IMR-90 (cell line): ENCODE data around the gene RAD51B. TPM values are rescaled to one million over a fixed set of nuclear protein-coding genes. Genes with fewer than 3 reads are reported as not detected.

Experiments used
- ATAC-seq: fragments of 200-7000 bp; cut with Tn5 transposase; 2 replicates; pipeline ENCODE4 v1.9.1; 2020; ENCODE audit warnings: low read depth, mild to moderate bottlenecking, moderate library complexity
- BruUV-seq: library from RNA; stranded (reverse); fragments of 400-500 nt; replicated peaks from 2 replicates; lab custom pipeline; 2021; lab: Mats Ljungman, UMichigan
- CTCF ChIA-PET: fragments of 300-600 bp; formaldehyde crosslinking; extraction: SDS; loops from one replicate; lab custom pipeline; 2021; ENCODE audit warnings: antibody characterized with exemption; lab: Yijun Ruan, JAX
- POLR2A ChIA-PET: fragments of 300-600 bp; sonication (Branson Sonifier 250); formaldehyde crosslinking; loops from one replicate; lab custom pipeline; 2022; ENCODE audit warnings: antibody characterized with exemption; ENCODE audit not compliant: unreplicated experiment; lab: Charles Lee
- DNase-seq: peaks from one replicate; pipeline ENCODE4 v3.0.0; 2013
- H2AFZ ChIP-seq: replicated peaks from 2 replicates; pipeline ENCODE3; 2013; ENCODE audit warnings: low read length, mild to moderate bottlenecking; ENCODE audit not compliant: poor library complexity
- H2AK5ac ChIP-seq: 2 replicates; pipeline ENCODE4 v1.6.1; 2013; ENCODE audit warnings: low read depth, low read length, inconsistent platforms
- H2AK9ac ChIP-seq: replicated peaks from 2 replicates; pipeline ENCODE3; 2013; ENCODE audit warnings: mild to moderate bottlenecking, low read depth, low read length, moderate library complexity; ENCODE audit not compliant: poor library complexity
- H2BK120ac ChIP-seq: 2 replicates; pipeline ENCODE4 v1.6.1; 2013; ENCODE audit warnings: low read depth, low read length, inconsistent platforms
- H2BK15ac ChIP-seq: 3 replicates; pipeline ENCODE4 v1.6.1; 2013; ENCODE audit warnings: low read depth, low read length, inconsistent platforms
- H2BK20ac ChIP-seq: 2 replicates; pipeline ENCODE4 v1.6.1; 2013; ENCODE audit warnings: low read depth, mild to moderate bottlenecking, inconsistent platforms, low read length, moderate library complexity
- H2BK5ac ChIP-seq: 2 replicates; pipeline ENCODE4 v1.6.1; 2013; ENCODE audit warnings: mild to moderate bottlenecking, low read depth, low read length, inconsistent platforms; ENCODE audit not compliant: poor library complexity, severe bottlenecking
- H3K14ac ChIP-seq: replicated peaks from 2 replicates; pipeline ENCODE4 v1.6.1; 2013; ENCODE audit warnings: low read depth, low read length, inconsistent platforms
- H3K18ac ChIP-seq: 2 replicates; pipeline ENCODE4 v1.6.1; 2013; ENCODE audit warnings: low read depth, low read length, control low read depth
- H3K23ac ChIP-seq: 2 replicates; pipeline ENCODE4 v1.6.1; 2013; ENCODE audit warnings: low read depth, low read length, inconsistent platforms
- H3K27ac ChIP-seq: 2 replicates; pipeline ENCODE4 v1.5.1; 2013; ENCODE audit warnings: mild to moderate bottlenecking, control low read depth, low read length; ENCODE audit not compliant: insufficient read depth
- H3K27me3 ChIP-seq: 2 replicates; pipeline ENCODE4 v1.6.1; 2013; ENCODE audit warnings: low read length; ENCODE audit not compliant: control insufficient read depth, insufficient read depth
- H3K36me3 ChIP-seq: 2 replicates; pipeline ENCODE4 v1.6.1; 2013; ENCODE audit warnings: low read length, mixed read lengths; ENCODE audit not compliant: control insufficient read depth, insufficient read depth
- H3K4ac ChIP-seq: 2 replicates; pipeline ENCODE4 v1.6.1; 2013; ENCODE audit warnings: low read depth, low read length, inconsistent platforms
- H3K4me1 ChIP-seq: 2 replicates; pipeline ENCODE4 v1.6.1; 2013; ENCODE audit warnings: low read length, mixed read lengths; ENCODE audit not compliant: control insufficient read depth, insufficient read depth
- H3K4me2 ChIP-seq: 2 replicates; pipeline ENCODE4 v1.6.1; 2013; ENCODE audit warnings: low read depth, mild to moderate bottlenecking, control low read depth, low read length, moderate library complexity
- H3K4me3 ChIP-seq: 2 replicates; pipeline ENCODE4 v1.5.1; 2013; ENCODE audit warnings: low read depth, mild to moderate bottlenecking, control low read depth, low read length, moderate library complexity; ENCODE audit not compliant: insufficient read depth
- H3K56ac ChIP-seq: 2 replicates; pipeline ENCODE4 v1.6.1; 2013; ENCODE audit warnings: low read length, inconsistent platforms; ENCODE audit not compliant: insufficient read depth; ENCODE audit errors: extremely low read depth
- H3K79me1 ChIP-seq, 2 experiments: 2 replicates each; pipeline ENCODE4 v1.6.1; 2013; ENCODE audit warnings: low read length in 2 of 2, inconsistent platforms in 1 of 2, low read depth in 1 of 2
- H3K9ac ChIP-seq: 2 replicates; pipeline ENCODE4 v1.6.1; 2013; ENCODE audit warnings: low read depth, low read length, control low read depth
- H3K9me1 ChIP-seq: 2 replicates; pipeline ENCODE4 v1.6.1; 2013; ENCODE audit warnings: low read length, inconsistent platforms; ENCODE audit not compliant: insufficient read depth
- H3K9me3 ChIP-seq: 2 replicates; pipeline ENCODE4 v1.6.1; 2013; ENCODE audit warnings: low read length; ENCODE audit not compliant: control insufficient read depth, insufficient read depth
- H4K20me1 ChIP-seq: 2 replicates; pipeline ENCODE4 v1.6.1; 2013; ENCODE audit warnings: low read length, inconsistent platforms; ENCODE audit not compliant: insufficient read depth
- H4K5ac ChIP-seq: 2 replicates; pipeline ENCODE4 v1.6.1; 2013; ENCODE audit warnings: mild to moderate bottlenecking, low read depth, low read length, control low read depth
- H4K8ac ChIP-seq, 2 experiments: 2 replicates each; pipeline ENCODE4 v1.6.1; 2013; ENCODE audit warnings: low read depth in 2 of 2, low read length in 2 of 2, control low read depth in 1 of 2, inconsistent platforms in 1 of 2
- H4K91ac ChIP-seq: 2 replicates; pipeline ENCODE4 v1.6.1; 2013; ENCODE audit warnings: low read depth, low read length, inconsistent platforms; ENCODE audit not compliant: insufficient read depth
- BHLHE40 ChIP-seq: fragments of 150-350 bp; IDR thresholded peaks from 2 replicates; pipeline ENCODE4 v1.6.1; 2016; ENCODE audit warnings: mild to moderate bottlenecking, low read depth, low read length
- CEBPB ChIP-seq: IDR thresholded peaks from 2 replicates; pipeline ENCODE4 v1.6.1; 2012; ENCODE audit warnings: low read depth, low read length, improper control_type of control experiment
- MAFK ChIP-seq: IDR thresholded peaks from 2 replicates; pipeline ENCODE4 v1.6.1; 2012; ENCODE audit warnings: low read depth, low read length, improper control_type of control experiment
- POLR2A ChIP-seq: IDR thresholded peaks from 2 replicates; pipeline ENCODE4 v1.6.1; 2012; ENCODE audit warnings: mild to moderate bottlenecking, low read depth, low read length
- WGBS, 2 experiments: methylation state at CpG; one replicate each; pipeline versions ENCODE4 v1.1.5 to v1.1.7; 2013; ENCODE audit warnings: missing lambda C conversion rate in 2 of 2; ENCODE audit not compliant: insufficient read length in 1 of 2; ENCODE audit errors: extremely low coverage in 2 of 2; 5-methylcytosine and 5-hydroxymethylcytosine counted together
- dilution Hi-C: fragments of 300-500 bp; cut with HindIII; formaldehyde crosslinking; loops from one replicate; pipeline ENCODE4 v1.14.3; 2018; ENCODE audit warnings: low sequenced_read_pairs; ENCODE audit not compliant: unreplicated experiment
- in situ Hi-C: fragments of 300-500 bp; cut with MboI; formaldehyde crosslinking; loops from 3 replicates; pipeline ENCODE4 v1.14.3; 2019; ENCODE audit warnings: low sequenced_read_pairs, inconsistent platforms, mixed read lengths
- intact Hi-C: fragments of 100-400 bp; cut with micrococcal nuclease; formaldehyde crosslinking; loops from 2 replicates; pipeline ENCODE4 v1.10.0; 2022
- polyA plus RNA-seq, 3 experiments: library from polyadenylated mRNA; depleted of rRNA; stranded (reverse); fragments of >200 nt; gene quantifications; 2 replicates each; pipeline ENCODE4 v1.2.3, GENCODE V29; 2012; ENCODE audit warnings: low replicate concordance in 1 of 3
- total RNA-seq: library from RNA; depleted of rRNA; stranded (reverse); fragments of >200 nt; gene quantifications from 2 replicates; pipeline ENCODE4 v1.2.3, GENCODE V29; 2012
- TF ChIP-seq, protein P1 (sequence below): fragments of 150-350 bp; IDR thresholded peaks from 2 replicates; pipeline ENCODE4 v1.6.1; 2016; ENCODE audit warnings: low read depth, mild to moderate bottlenecking, low read length, moderate library complexity, borderline replicate concordance

The RAD51B gene
- total and polyA plus RNA-seq, 2 of the 4 experiments (the other 2 are of a cell fraction): 5.1 to 18.8 TPM

DNA sequence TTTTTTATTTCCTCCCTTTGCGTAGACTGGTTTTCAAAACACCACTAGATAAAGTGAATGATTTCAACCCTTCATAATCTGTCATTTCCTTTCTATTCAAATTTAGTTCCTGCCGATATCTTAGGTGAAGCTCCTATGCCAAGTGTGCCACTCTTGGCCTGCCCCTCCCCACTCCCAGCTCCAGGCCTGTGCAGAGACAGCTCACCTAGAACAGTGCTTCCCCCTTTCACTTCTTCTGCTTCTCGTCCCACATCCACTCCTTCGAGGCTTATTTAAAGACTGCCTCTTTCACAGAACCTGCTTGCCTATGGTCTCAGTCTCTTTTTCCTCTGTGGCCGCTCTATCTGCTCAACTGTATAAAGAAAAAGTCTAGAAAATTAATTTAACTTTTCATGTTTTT is 473.8 kb downstream of the RAD51B start:
- Histone ChIP-seq H3K23ac (no peak overlapping the region), H2AFZ (no peak overlapping the region), H4K91ac (no peak overlapping the region), H3K4me3 (no peak overlapping the region), H3K27ac (no peak overlapping the region), H2BK20ac (no peak overlapping the region), H4K8ac (no peak overlapping the region), H3K18ac (no peak overlapping the region), H3K9me1 (no peaks in the 10 kb centered on the region), H4K5ac (no peak overlapping the region), H3K27me3 (no peaks in the 10 kb centered on the region), H3K4me2 (no peak overlapping the region), H3K9me3 (no peaks in the 10 kb centered on the region), H4K20me1 (no peaks in the 10 kb centered on the region), H3K79me1 (no peaks in the 10 kb centered on the region), H3K4me1 (no peaks in the 10 kb centered on the region; the same call in 1 of the 2 replicates), H3K14ac (no peak overlapping the region), H2AK5ac (no peak overlapping the region), H3K36me3 (no peaks in the 10 kb centered on the region), H2BK15ac (no peak overlapping the region), H2AK9ac (no peak overlapping the region), H2BK5ac (no peak overlapping the region), H3K56ac (no peak overlapping the region), H3K9ac (no peak overlapping the region), H2BK120ac (no peak overlapping the region; the same call in 1 of the 2 replicates), H3K4ac (no peak overlapping the region)
- in situ Hi-C loops (no loop called here), dilution Hi-C loops (no loop called here), intact Hi-C loops (no loop called here)
- 100% methylated on average over 1 of the region's 5 CpGs; no CpG with 5 or more reads in 1 of the 2 experiments for WGBS, 2 experiments
- ChIA-PET CTCF (no interaction called here), POLR2A (no interaction called here)
- TF ChIP-seq BHLHE40 (no peak), CEBPB (no peak), POLR2A (no peak), MAFK (no peak)
- TF ChIP-seq, protein P1, sequence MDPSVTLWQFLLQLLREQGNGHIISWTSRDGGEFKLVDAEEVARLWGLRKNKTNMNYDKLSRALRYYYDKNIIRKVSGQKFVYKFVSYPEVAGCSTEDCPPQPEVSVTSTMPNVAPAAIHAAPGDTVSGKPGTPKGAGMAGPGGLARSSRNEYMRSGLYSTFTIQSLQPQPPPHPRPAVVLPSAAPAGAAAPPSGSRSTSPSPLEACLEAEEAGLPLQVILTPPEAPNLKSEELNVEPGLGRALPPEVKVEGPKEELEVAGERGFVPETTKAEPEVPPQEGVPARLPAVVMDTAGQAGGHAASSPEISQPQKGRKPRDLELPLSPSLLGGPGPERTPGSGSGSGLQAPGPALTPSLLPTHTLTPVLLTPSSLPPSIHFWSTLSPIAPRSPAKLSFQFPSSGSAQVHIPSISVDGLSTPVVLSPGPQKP: no peak
- no TSS peak for BruUV-seq
- ATAC-seq: no peak
- no peak for DNase-seq
